Pancreas (tissue), 10 donors: Measurements from ENCODE around the gene MUC15. TPM values are rescaled to one million over a fixed set of nuclear protein-coding genes. Genes with fewer than 3 reads are reported as not detected.
"Not testable (repeated sequence)": the region's sequence is repeated elsewhere in the genome, so short reads cannot be mapped to it uniquely, and the experiment has no call there.

Source experiments
- ATAC-seq, 4 donors: fragments of 200-7000 bp; cut with Tn5 transposase; one replicate each; pipeline versions ENCODE4 v1.8.0 to v1.9.1; 2020; ENCODE audit warnings: mild to moderate bottlenecking in 4 of 4, moderate library complexity in 4 of 4
- DNase-seq, 6 donors: peaks; one replicate each; pipeline ENCODE4 v3.0.0-alpha.2; 2020
- FAIRE-seq: peaks from 2 replicates; lab custom pipeline; 2012; peaks lifted over from hg19 to GRCh38; lab: Jason Lieb, UNC
- H3K27ac ChIP-seq, 4 donors: fragments of 200-600 bp; sonication (generic); 1 replicate in 3 of 4; 2 replicates in 1 of 4; pipeline versions ENCODE4 v1.5.0 to v1.8.0; 2020
- H3K27me3 ChIP-seq, 4 donors: fragments of 200-600 bp; one replicate each; pipeline ENCODE4 v1.8.0; 2021
- H3K36me3 ChIP-seq, 3 donors: fragments of 200-600 bp; sonication (generic) in 1 of 3; one replicate each; pipeline versions ENCODE4 v1.5.0 to v1.8.0; 2020 to 2021
- H3K4me1 ChIP-seq, 3 donors: fragments of 200-600 bp; one replicate each; pipeline ENCODE4 v1.8.0; 2021
- H3K4me3 ChIP-seq, 4 donors: fragments of 200-600 bp; sonication (generic) in 2 of 4; one replicate each; pipeline versions ENCODE4 v1.5.0 to v1.8.0; 2020 to 2021
- H3K9me3 ChIP-seq, 4 donors: fragments of 200-600 bp; one replicate each; pipeline ENCODE4 v1.8.0; 2021
- WGBS, 2 donors: extraction: QIAGEN DNeasy Blood & Tissue Kit; methylation state at CpG; one replicate each; pipeline ENCODE4 v1.1.7; 2013; 5-methylcytosine and 5-hydroxymethylcytosine counted together
- intact Hi-C, 3 donors: fragments of 100-400 bp; cut with DNase I; formaldehyde crosslinking; loops; one replicate each; pipeline versions ENCODE4 v1.11.1 to v1.14.2; 2022
- polyA plus RNA-seq, 2 donors: library from polyadenylated mRNA; stranded (reverse); fragments of 200-250 nt; gene quantifications; one replicate each; pipeline ENCODE4 v1.2.3, GENCODE V29; 2013
- total RNA-seq, 6 donors: library from RNA; stranded (reverse); fragmentation: NEBNext Ultra II Directional in 4 of 6; extraction: Animal tissue kit (Norgen Biotek cat#: 25700) in 4 of 6; gene quantifications; one replicate each; pipeline versions ENCODE4 v1.2.1 to v1.2.4, GENCODE V29; 2021 to 2023
- TF ChIP-seq, protein P1 (sequence below), 4 donors: fragments of 200-600 bp; sonication (generic) in 3 of 4; IDR thresholded peaks; one replicate each; pipeline versions ENCODE4 v1.5.0 to v1.8.0; 2021; ENCODE audit warnings: antibody characterized with exemption in 4 of 4
- donor health status: healthy with polysubstance abuse.
- donor health status: DM: no; HTN: no; CAD: no; lungs with moderate emphysema.
- donor health status: DM: no; HTN: no; CAD: no.
- donor health status: control.
- donor health status: control.
- donor health status: Bipolar disorder and iron deficiency.
- donor health status: DM: yes; HTN: yes; CAD: no.
- donor health status: DM: no; HTN: no; CAD: no.
- donor health status: DM: no; HTN: no; CAD: no.
- donor health status: DM: yes; HTN: yes; CAD: no.

Gene MUC15
- total and polyA plus RNA-seq, 8 donors, result 1.5 to 7.8 (median 3.6) TPM

DNA sequence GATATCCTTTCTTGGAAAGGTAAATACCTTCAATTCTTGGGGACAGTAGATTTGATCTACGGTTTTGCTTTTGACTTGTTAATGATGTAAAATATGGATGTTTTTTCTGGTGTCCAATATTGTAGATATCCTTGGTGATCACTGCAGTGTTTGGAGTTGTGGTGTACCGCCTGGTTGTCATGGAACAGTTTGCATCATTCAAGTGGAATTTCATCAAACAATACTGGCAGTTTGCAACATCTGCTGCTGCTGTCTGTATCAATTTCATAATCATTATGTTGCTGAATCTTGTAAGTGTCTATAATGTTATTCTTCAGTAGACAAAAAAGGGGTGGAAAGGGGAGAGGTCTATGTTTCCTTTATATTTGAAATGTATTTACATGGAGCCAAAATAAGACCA, 27.4 kb upstream of the MUC15 start:
- Histone ChIP-seq H3K9me3 (no peaks in the 10 kb centered on the region), H3K36me3 (no peaks in the 10 kb centered on the region), H3K4me1 (no peaks in the 10 kb centered on the region), H3K27ac (no peak overlapping the region), H3K27me3 (no peaks in the 10 kb centered on the region), H3K4me3 (no peak overlapping the region)
- WGBS, 2 donors, result 59 to 69% methylated on average over 2 of the region's 2 CpGs
- intact Hi-C loops, result no loop called here
- no peak for DNase-seq
- FAIRE-seq, result no peak
- ATAC-seq, result no peak
- TF ChIP-seq, protein P1, sequence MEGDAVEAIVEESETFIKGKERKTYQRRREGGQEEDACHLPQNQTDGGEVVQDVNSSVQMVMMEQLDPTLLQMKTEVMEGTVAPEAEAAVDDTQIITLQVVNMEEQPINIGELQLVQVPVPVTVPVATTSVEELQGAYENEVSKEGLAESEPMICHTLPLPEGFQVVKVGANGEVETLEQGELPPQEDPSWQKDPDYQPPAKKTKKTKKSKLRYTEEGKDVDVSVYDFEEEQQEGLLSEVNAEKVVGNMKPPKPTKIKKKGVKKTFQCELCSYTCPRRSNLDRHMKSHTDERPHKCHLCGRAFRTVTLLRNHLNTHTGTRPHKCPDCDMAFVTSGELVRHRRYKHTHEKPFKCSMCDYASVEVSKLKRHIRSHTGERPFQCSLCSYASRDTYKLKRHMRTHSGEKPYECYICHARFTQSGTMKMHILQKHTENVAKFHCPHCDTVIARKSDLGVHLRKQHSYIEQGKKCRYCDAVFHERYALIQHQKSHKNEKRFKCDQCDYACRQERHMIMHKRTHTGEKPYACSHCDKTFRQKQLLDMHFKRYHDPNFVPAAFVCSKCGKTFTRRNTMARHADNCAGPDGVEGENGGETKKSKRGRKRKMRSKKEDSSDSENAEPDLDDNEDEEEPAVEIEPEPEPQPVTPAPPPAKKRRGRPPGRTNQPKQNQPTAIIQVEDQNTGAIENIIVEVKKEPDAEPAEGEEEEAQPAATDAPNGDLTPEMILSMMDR (IDR thresholded peaks at IDR 0.05), result no peak

DNA sequence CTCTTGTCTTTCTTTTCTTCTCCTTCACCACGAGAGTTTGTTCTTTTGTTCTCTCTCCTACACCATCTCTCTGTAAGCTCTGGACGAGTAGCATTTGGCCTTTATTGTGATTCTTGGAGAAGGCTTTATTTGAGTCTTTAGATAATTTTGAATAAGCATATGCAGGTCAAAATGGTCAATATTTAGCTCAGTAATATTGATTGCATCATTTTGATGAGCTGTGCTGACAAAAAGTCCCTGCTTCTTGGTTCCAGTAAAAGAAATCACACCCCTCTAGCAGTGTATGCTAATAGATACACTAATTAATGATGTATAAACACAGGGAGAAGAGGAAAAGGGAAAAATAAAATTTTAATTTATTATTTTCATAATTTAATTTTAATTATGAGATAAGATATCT, 25.8 kb upstream of the MUC15 start:
- WGBS, 2 donors, result 53 to 68% methylated on average over 2 of the region's 2 CpGs
- intact Hi-C loops, result no loop called here
- no peak for DNase-seq
- H3K4me3 ChIP-seq, result no peak overlapping the region
- no peaks in the 10 kb centered on the region for H3K36me3 ChIP-seq
- no peaks in the 10 kb centered on the region for H3K27me3 ChIP-seq
- H3K4me1 ChIP-seq, result no peaks in the 10 kb centered on the region
- no peak overlapping the region for H3K27ac ChIP-seq
- FAIRE-seq, result no peak
- ATAC-seq, result no peak
- TF ChIP-seq, protein P1 (IDR thresholded peaks at IDR 0.05), result no peak
- no peaks in the 10 kb centered on the region for H3K9me3 ChIP-seq

DNA sequence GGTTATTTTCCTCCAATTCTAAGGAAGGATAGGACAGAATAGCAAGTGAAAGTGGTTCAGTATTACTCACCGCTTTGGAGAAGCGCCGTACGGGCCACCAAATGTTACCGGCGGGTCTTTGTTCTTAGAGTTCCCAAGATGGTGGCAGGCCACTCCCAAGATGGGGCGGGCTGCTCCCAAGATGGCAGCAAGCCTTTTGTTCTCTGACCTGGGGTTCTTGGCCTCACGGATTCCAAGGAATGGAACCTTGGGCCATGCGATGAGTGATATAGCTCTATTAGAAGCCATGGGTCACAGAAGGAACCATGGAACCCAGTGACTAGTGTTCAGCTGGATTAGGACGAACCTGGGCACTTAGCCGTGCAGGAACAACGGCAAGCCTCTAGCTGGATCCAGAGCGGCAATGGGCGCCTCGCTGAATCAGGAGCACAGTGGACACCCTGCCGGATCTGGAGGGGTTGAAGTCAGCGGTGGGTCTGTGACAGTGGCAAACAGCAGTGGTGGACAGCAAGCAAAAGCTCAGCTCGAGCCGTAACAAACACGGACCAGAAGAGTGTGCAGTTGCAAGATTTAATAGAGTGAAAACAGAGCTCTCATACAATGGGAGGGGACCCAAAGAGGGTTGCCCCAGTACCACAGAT, 25.1 kb upstream of the MUC15 start:
- H3K4me3 ChIP-seq, H3K36me3 ChIP-seq, H3K9me3 ChIP-seq, ATAC-seq, intact Hi-C loops, H3K4me1 ChIP-seq, FAIRE-seq, H3K27me3 ChIP-seq, DNase-seq, H3K27ac ChIP-seq: not testable (repeated sequence)
- WGBS, 2 donors, result 78 to 92% methylated on average over 20 of the region's 20 CpGs

DNA sequence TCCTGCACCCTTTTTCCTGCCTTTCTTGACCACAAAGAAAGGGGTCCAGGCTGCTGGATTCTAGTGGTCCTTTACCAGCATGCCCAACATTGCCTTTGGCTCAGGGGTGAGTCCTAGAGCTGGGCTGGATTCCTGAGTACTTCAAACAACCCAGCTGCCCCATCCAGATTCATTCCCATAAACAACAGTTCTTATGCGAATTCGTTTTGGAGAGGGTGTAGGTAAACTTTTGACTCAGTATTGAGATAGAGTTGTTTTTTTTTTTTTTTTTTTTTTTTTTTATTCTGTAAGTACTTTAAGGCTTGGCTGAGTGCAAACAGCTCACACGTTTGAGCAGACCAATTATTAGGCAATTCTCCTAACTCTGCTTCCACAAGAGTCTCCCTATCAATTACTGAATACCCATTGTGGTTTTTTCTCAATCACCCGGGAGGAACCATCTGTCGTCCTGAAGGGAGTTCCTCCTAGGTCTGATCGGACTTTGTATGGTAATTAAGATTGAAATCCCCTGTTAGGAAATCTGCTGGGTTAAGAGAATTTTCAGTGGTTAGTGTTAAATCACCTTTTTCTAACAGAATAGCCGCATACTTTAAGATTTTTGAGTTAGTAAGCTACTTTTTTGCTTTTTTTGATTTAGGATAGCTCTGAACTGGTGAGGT, 23.3 kb upstream of the MUC15 start:
- H3K4me1 ChIP-seq, H3K27me3 ChIP-seq, H3K9me3 ChIP-seq, H3K4me3 ChIP-seq, FAIRE-seq, ATAC-seq, H3K27ac ChIP-seq, H3K36me3 ChIP-seq, intact Hi-C loops, DNase-seq: not testable (repeated sequence)
- 43 to 55% methylated on average over 7 of the region's 7 CpGs for WGBS, 2 donors

DNA sequence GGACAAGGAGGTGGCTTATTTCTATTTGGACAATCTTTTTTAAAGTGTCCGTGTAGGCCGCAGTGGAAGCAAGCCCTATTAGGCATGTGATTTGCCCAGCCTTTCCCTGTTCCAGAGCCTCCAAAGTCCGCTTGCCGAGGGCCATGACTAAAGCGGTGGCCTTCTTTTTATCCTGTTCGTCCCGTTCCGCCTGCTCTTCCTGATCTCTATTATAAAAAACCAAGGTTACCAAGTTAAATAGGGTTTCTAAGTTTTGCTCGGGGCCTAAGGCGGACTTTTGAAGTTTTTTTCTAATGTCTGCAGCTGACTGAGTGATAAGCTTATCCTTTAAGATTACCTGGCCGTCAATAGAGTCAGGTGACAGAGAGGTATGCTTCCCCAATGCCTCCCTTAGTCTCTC, 21.6 kb upstream of the MUC15 start:
- ATAC-seq (no peak), DNase-seq (no peak), FAIRE-seq (no peak)
- Histone ChIP-seq H3K4me1 (no peaks in the 10 kb centered on the region), H3K27ac (no peak overlapping the region), H3K4me3 (no peak overlapping the region), H3K27me3 (no peaks in the 10 kb centered on the region), H3K9me3 (no peaks in the 10 kb centered on the region), H3K36me3 (no peaks in the 10 kb centered on the region)
- intact Hi-C loops, result no loop called here
- 48 to 68% methylated on average over 11 of the region's 11 CpGs for WGBS, 2 donors
- TF ChIP-seq, protein P1 (IDR thresholded peaks at IDR 0.05), result no peak

DNA sequence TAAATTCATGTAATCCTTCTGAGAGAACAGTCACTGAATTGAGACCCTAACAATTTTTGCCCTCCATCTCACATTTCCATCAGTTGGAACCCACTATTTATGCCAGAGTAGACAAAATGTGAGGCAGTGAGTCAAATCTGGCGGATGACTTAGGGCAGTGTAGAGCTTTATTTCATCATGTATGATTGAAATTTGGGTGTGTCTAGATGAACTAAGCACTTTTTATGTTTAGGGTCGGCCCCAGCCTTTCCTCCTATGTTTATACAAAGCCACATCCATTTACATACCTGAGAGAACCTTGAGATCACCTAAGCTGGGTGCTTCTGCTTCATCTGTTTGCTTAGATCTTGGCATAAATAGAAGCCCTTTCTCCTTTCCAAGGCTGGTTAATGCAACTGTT, 15.0 kb upstream of the MUC15 start:
- Histone ChIP-seq H3K4me1 (no peaks in the 10 kb centered on the region), H3K4me3 (no peak overlapping the region), H3K27ac (no peak overlapping the region), H3K36me3 (no peaks in the 10 kb centered on the region), H3K9me3 (no peaks in the 10 kb centered on the region), H3K27me3 (no peaks in the 10 kb centered on the region)
- FAIRE-seq, result no peak
- no peak for ATAC-seq
- DNase-seq, result no peak
- intact Hi-C loops, result no loop called here
- TF ChIP-seq, protein P1 (IDR thresholded peaks at IDR 0.05), result no peak
- 56 to 63% methylated on average over 2 of the region's 2 CpGs for WGBS, 2 donors
